Sigmoid colon (tissue), 7 donors: ENCODE data around the gene SLC25A51. TPM values are rescaled to one million over a fixed set of nuclear protein-coding genes. Genes with fewer than 3 reads are reported as not detected.
"Not testable (repeated sequence)": the region's sequence is repeated elsewhere in the genome, so short reads cannot be mapped to it uniquely, and the experiment has no call there.

Experiments
- DNase-seq: peaks from one replicate; pipeline ENCODE4 v3.0.0-alpha.2; 2019
- H3K27ac ChIP-seq, 4 donors: fragments of 200-600 bp; sonication (generic); one replicate each; pipeline ENCODE4 v1.5.1; 2016 to 2019; ENCODE audit warnings: mild to moderate bottlenecking in 1 of 4
- H3K27me3 ChIP-seq, 3 donors: fragments of 200-600 bp; sonication (generic); one replicate each; pipeline ENCODE4 v1.5.1; 2019; ENCODE audit warnings: mild to moderate bottlenecking in 1 of 3
- H3K36me3 ChIP-seq, 4 donors: fragments of 200-600 bp; sonication (generic); one replicate each; pipeline ENCODE4 v1.5.1; 2016 to 2019
- H3K4me1 ChIP-seq, 4 donors: fragments of 200-600 bp; sonication (generic); one replicate each; pipeline ENCODE4 v1.5.1; 2017 to 2019
- H3K4me3 ChIP-seq, 4 donors: fragments of 200-600 bp; sonication (generic); one replicate each; pipeline ENCODE4 v1.5.1; 2017 to 2019; ENCODE audit warnings: mild to moderate bottlenecking in 2 of 4, moderate library complexity in 1 of 4
- H3K9me3 ChIP-seq, 4 donors: fragments of 200-600 bp in 3 of 4; sonication (generic) in 3 of 4; one replicate each; pipeline versions ENCODE4 v1.5.1 to v1.6.1; 2013 to 2019
- EP300 ChIP-seq, 4 donors: sonication (generic); formaldehyde crosslinking; IDR thresholded peaks; one replicate each; pipeline ENCODE4 v1.6.1; 2017; ENCODE audit warnings: antibody characterized with exemption in 4 of 4
- POLR2A ChIP-seq, 2 donors: fragments of 450-650 bp; IDR thresholded peaks; one replicate each; pipeline ENCODE4 v1.6.1; 2016; ENCODE audit warnings: antibody characterized with exemption in 2 of 2, mild to moderate bottlenecking in 2 of 2, moderate library complexity in 2 of 2
- POLR2AphosphoS5 ChIP-seq, 4 donors: sonication (generic); formaldehyde crosslinking; IDR thresholded peaks; one replicate each; pipeline ENCODE4 v1.6.1; 2017; ENCODE audit warnings: antibody characterized with exemption in 4 of 4
- WGBS, 2 donors: extraction: QIAGEN DNeasy Blood & Tissue Kit; methylation state at CpG; one replicate each; pipeline ENCODE4 v1.1.7; 2013; 5-methylcytosine and 5-hydroxymethylcytosine counted together
- intact Hi-C: fragments of 100-400 bp; cut with DNase I; formaldehyde crosslinking; loops from one replicate; pipeline ENCODE4 v1.15.1; 2023
- polyA plus RNA-seq, 3 donors: library from polyadenylated mRNA; stranded (reverse); fragments of 200-250 nt; gene quantifications; one replicate each; pipeline ENCODE4 v1.2.3, GENCODE V29; 2013
- total RNA-seq, 4 donors: library from RNA; depleted of rRNA; stranded (reverse); fragments of >200 nt; gene quantifications; one replicate each; pipeline ENCODE4 v1.1.0, GENCODE V29; 2016
- TF ChIP-seq, protein P1 (sequence below), 4 experiments: fragments of 450-650 bp in 3 of 4; fragments of 200-600 bp in 1 of 4; IDR thresholded peaks; one replicate each; pipeline ENCODE4 v1.5.1; 2016 to 2019; ENCODE audit warnings: antibody characterized with exemption in 4 of 4, mild to moderate bottlenecking in 3 of 4, moderate library complexity in 2 of 4
- donor health status: healthy with polysubstance abuse.
- donor health status: Bipolar disorder and iron deficiency.
- donor health status: healthy.

SLC25A51 gene
- total and polyA plus RNA-seq, 7 donors, result 4.2 to 31.0 (median 19.3) TPM

- no peak overlapping the region for H3K4me3 ChIP-seq
- peak; percentile 87 for DNase-seq
- peak in 2 of 4 donors; percentile 15 to 25 for TF ChIP-seq POLR2AphosphoS5 (IDR thresholded peaks at IDR 0.05)
- no peak for TF ChIP-seq POLR2A (IDR thresholded peaks at IDR 0.05)
- TF ChIP-seq EP300 (IDR thresholded peaks at IDR 0.05), result no peak
- TF ChIP-seq, protein P1, sequence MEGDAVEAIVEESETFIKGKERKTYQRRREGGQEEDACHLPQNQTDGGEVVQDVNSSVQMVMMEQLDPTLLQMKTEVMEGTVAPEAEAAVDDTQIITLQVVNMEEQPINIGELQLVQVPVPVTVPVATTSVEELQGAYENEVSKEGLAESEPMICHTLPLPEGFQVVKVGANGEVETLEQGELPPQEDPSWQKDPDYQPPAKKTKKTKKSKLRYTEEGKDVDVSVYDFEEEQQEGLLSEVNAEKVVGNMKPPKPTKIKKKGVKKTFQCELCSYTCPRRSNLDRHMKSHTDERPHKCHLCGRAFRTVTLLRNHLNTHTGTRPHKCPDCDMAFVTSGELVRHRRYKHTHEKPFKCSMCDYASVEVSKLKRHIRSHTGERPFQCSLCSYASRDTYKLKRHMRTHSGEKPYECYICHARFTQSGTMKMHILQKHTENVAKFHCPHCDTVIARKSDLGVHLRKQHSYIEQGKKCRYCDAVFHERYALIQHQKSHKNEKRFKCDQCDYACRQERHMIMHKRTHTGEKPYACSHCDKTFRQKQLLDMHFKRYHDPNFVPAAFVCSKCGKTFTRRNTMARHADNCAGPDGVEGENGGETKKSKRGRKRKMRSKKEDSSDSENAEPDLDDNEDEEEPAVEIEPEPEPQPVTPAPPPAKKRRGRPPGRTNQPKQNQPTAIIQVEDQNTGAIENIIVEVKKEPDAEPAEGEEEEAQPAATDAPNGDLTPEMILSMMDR (IDR thresholded peaks at IDR 0.05), result peak; percentile 94 to 98 (median 96)
- intact Hi-C loops, result loop anchor here (1.0 to 5.0 kb wide), 5 partner anchors 156 to 479 kb away; partner anchors contain the start of genes ALDH1B1 and SHB
- H3K9me3 ChIP-seq, result no peaks in the 10 kb centered on the region
- 53 to 59% methylated on average over 11 of the region's 11 CpGs for WGBS, 2 donors
- peaks cover 0 to 8% (median 0%) of the 10 kb centered on the region in 4 donors for H3K36me3 ChIP-seq
- no peaks in the 10 kb centered on the region for H3K27me3 ChIP-seq
- peak overlapping the region in 2 of 4 donors; percentile 17 to 18 for H3K27ac ChIP-seq
- peaks cover 0 to 10% (median 2%) of the 10 kb centered on the region in 4 donors for H3K4me1 ChIP-seq
Measured at GRCh38 chr9:37913480-37914153, 9.7 kb upstream of the SLC25A51 start.

- intact Hi-C loops, result loop anchor here (5.0 kb wide), 1 partner anchor 481 kb away; the partner anchor contains the start of gene ALDH1B1
- Histone ChIP-seq H3K36me3 (no peaks in the 10 kb centered on the region), H3K27me3 (no peaks in the 10 kb centered on the region), H3K4me3 (no peak overlapping the region), H3K9me3 (no peaks in the 10 kb centered on the region), H3K4me1 (peaks cover 0 to 10% (median 2%) of the 10 kb centered on the region in 4 donors), H3K27ac (no peak overlapping the region)
- 79 to 84% methylated on average over 6 of the region's 6 CpGs for WGBS, 2 donors
- TF ChIP-seq POLR2AphosphoS5 (IDR thresholded peaks at IDR 0.05) (no peak), EP300 (IDR thresholded peaks at IDR 0.05) (no peak), POLR2A (IDR thresholded peaks at IDR 0.05) (no peak)
- TF ChIP-seq, protein P1 (IDR thresholded peaks at IDR 0.05), result no peak
- no peak for DNase-seq
Measured at GRCh38 chr9:37911271-37911681, 7.3 kb upstream of the SLC25A51 start.

- intact Hi-C loops, result loop anchor here (5.0 kb wide), 1 partner anchor 482 kb away; the partner anchor contains the start of gene ALDH1B1
- Histone ChIP-seq H3K27ac (no peak overlapping the region), H3K4me1 (peaks cover 0 to 10% (median 2%) of the 10 kb centered on the region in 4 donors), H3K27me3 (no peaks in the 10 kb centered on the region), H3K9me3 (no peaks in the 10 kb centered on the region), H3K4me3 (no peak overlapping the region), H3K36me3 (no peaks in the 10 kb centered on the region)
- TF ChIP-seq EP300 (IDR thresholded peaks at IDR 0.05) (no peak), POLR2A (IDR thresholded peaks at IDR 0.05) (no peak), POLR2AphosphoS5 (IDR thresholded peaks at IDR 0.05) (no peak)
- TF ChIP-seq, protein P1 (IDR thresholded peaks at IDR 0.05), result no peak
- WGBS, 2 donors, result 88 to 91% methylated on average over 4 of the region's 4 CpGs
- peak; percentile 21 for DNase-seq
Measured at GRCh38 chr9:37910271-37910670, 6.3 kb upstream of the SLC25A51 start.

DNA sequence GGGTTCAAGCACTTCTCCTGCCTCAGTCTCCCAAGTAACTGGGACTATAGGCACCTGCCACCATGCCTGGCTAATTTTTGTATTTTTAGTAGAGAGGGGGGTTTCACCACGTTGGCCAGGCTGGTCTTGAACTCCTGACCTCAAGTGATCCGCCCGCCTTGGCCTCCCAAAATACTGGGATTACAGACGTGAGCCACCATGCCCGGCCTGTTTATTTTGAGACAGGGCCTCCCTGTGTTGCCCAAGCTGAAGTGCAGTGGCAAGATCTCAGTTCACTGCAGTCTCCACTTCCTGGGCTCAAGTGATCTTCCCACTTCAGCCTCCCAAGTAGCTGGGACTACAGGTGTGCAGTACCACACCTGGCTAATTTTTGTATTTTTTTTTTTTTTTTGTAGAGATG lies 5.9 kb upstream of the SLC25A51 start:
- 86 to 89% methylated on average over 5 of the region's 5 CpGs for WGBS, 2 donors
- H3K36me3 ChIP-seq, H3K9me3 ChIP-seq, H3K27ac ChIP-seq, H3K27me3 ChIP-seq, H3K4me3 ChIP-seq: not testable (repeated sequence)
- peak; percentile 42 for DNase-seq
- intact Hi-C loops, result loop anchor here (5.0 to 10.0 kb wide), 3 partner anchors 335 to 482 kb away; partner anchors contain the start of genes ALDH1B1, FBXO10 and POLR1E
- H3K4me1 ChIP-seq, result peaks cover 0 to 13% (median 5%) of the 10 kb centered on the region in 4 donors

DNA sequence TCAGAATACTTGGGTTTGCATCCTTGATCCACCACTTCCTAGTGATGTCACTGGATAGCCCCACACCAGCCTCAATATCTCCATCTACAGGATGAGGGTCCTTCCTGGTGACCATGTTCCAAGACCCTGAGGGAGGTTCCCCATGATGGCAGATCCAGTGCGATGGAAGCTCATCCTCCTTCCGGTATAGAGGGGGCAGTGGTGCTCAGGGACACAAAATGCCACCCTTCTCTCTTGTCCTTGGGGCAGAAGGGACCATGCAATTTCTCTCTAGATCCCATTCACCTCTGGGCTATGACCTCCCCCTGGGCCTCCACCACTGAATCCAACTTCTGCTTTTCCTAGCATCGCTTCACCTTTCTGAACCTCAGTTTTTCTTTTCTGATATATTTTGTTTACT lies 5.4 kb upstream of the SLC25A51 start:
- no peaks in the 10 kb centered on the region for H3K36me3 ChIP-seq
- TF ChIP-seq POLR2AphosphoS5 (IDR thresholded peaks at IDR 0.05) (no peak), POLR2A (IDR thresholded peaks at IDR 0.05) (no peak), EP300 (IDR thresholded peaks at IDR 0.05) (no peak)
- TF ChIP-seq, protein P1 (IDR thresholded peaks at IDR 0.05), result no peak
- H3K9me3 ChIP-seq, result no peaks in the 10 kb centered on the region
- H3K4me3 ChIP-seq, result no peak overlapping the region
- 93 to 98% methylated on average over 3 of the region's 3 CpGs for WGBS, 2 donors
- no peaks in the 10 kb centered on the region for H3K27me3 ChIP-seq
- peaks cover 0 to 19% (median 9%) of the 10 kb centered on the region in 4 donors for H3K4me1 ChIP-seq
- peak; percentile 40 for DNase-seq
- intact Hi-C loops, result loop anchor here (10.0 kb wide), 2 partner anchors 335 to 425 kb away; partner anchors contain the start of genes FBXO10 and POLR1E
- no peak overlapping the region for H3K27ac ChIP-seq
